ENCODE measurements around the gene PAX7.

The PAX7 gene

DNA sequence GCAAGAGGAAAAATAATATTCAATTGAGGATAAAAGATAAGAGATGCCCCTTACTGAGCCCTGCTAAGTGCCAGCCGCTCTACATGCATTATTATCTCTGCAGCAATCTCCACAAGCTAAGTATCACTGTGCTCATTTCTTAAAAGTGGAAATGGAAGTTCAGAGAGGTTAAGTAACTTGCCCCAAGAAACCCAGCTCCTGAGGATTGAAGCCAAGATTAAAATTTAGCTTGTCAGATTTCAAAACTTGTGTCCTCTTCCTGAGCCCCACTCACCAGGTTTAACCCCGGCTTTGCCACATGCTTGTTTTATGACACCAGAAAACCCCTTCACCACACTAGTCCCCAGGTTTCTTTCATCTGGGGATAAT is 11.2 kb upstream of the PAX7 start:
- no peak for DNase-seq

GRCh38 chr1:18628511-18628910 is 2.1 kb upstream of the PAX7 start:
- DNase-seq: no peak

GRCh38 chr1:18629659-18630510 is 761 bp upstream of the PAX7 start:
- no peak for DNase-seq

DNA sequence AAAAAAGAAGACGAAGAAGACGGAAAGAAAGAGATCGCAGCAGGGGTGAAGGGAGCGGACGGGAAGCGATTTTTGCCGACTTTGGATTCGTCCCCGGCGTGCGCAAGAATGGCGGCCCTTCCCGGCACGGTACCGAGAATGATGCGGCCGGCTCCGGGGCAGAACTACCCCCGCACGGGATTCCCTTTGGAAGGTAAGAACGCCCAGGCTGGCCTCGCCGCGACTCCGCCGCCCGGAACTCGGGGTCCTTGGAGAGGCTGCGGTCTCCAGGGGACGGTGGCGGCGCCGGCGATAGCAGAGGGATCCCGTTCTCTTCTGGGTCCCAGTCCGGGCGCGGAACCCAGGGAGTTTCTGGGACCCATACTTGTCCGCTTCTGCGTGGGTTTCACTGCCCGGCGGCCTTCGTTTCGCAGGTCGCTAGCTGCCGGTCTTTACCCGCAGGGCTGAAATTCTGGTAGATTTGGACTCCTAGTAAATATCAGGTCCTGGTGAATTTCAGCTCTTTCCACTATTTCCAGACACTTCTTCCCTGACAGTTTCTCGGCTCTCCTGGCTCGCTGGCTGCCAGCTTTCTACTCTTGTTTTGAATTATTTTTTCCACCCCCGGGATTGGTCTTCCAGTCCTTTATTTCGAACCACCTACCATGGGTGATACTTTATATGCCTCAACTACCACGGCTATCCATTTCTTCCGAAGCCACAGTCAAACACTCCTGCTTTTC is 1.0 kb downstream of the PAX7 start:
- DNase-seq: no peak

- no peak for DNase-seq
Measured at GRCh38 chr1:18632218-18632588, 1.6 kb downstream of the PAX7 start.

DNA sequence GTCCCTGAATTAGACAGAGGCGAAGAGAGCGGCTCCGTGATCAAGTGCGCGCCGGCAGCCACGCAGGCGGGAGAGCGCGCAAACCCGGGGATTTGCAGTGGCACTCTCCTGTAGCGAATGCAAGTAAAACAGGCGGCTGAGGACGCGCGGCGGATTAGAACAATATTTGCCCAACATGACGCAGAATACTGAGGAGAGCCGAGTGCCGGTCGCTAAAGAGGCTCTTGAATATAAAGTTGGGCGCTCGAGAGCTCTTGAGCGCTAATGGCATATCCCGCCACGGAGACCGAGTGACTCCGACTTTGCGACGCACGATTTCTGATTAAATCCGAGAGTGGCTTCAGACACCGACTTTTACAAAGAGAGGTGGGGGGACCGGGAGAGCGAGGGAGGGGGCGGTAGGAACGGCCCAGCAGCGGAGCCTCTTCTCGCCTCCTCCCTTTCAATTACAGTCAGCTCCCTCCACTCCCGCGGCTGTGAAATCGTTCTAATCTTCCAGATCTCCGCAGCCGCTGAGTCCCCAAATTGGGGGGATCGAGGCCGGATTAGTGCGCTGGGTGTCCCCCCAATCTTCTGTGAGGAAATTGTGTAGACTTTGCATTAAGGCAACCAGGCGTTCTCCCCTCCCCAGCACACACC is 2.3 kb downstream of the PAX7 start:
- no peak for DNase-seq

DNA sequence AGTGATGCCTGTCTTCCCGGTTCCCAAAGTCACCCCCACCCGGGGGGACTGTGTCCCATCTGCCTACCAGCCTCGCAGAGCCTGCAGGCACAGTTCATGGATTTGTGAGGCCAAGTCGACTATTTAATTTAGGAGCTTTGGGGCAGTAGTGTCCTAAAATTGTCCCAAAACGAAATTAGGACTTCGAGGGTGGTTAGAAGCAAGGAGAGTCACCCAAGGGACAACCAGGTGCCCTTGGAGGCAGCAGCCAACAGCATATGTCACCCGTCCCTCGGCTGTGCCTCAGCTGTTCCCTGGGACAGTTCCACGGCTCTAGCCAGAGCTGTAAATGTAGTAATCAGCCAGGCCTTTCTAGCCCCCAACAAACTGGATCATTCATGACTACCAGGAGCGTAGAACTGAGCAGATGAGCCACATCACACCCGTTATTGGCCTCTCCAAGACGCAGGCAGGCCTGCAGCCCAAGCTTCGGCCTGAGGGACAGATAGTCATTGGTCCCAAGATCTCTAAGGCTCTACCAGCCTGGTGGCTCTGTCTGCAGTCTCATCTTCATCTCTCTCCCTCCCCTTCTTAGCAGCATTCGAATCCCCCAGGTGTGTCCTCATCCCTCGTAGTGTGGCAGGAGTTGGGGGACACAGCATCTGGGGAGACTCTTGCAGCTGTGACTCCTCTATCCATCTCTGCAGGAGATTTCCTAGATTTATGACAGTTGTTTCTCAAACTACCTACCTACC is 2.9 kb downstream of the PAX7 start:
- no peak for DNase-seq

- DNase-seq: no peak
Measured at GRCh38 chr1:18634276-18634675, 3.6 kb downstream of the PAX7 start.

DNA sequence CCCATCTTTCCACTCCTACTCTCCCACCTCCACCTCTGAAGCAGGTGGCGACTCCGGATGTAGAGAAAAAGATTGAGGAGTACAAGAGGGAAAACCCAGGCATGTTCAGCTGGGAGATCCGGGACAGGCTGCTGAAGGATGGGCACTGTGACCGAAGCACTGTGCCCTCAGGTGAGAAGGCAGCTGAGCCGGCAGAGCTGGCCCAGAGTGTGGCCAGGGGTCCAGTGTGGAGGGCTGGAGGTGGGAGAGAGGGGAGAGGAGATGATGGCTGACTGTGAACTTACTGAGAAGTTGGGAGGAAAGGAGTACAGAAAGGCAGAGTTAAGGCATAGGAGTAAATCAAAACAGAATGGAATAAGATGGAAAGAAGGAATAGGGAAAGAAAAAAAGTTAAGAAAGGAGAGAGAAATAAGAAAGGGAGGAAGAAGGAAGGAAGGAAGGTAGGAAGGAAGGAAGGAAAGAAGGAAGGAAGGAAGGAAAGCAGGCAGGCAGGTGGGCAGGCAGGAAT is 4.5 kb downstream of the PAX7 start:
- DNase-seq: no peak

GRCh38 chr1:18635891-18636595 is 5.4 kb downstream of the PAX7 start:
- DNase-seq: no peak

DNA sequence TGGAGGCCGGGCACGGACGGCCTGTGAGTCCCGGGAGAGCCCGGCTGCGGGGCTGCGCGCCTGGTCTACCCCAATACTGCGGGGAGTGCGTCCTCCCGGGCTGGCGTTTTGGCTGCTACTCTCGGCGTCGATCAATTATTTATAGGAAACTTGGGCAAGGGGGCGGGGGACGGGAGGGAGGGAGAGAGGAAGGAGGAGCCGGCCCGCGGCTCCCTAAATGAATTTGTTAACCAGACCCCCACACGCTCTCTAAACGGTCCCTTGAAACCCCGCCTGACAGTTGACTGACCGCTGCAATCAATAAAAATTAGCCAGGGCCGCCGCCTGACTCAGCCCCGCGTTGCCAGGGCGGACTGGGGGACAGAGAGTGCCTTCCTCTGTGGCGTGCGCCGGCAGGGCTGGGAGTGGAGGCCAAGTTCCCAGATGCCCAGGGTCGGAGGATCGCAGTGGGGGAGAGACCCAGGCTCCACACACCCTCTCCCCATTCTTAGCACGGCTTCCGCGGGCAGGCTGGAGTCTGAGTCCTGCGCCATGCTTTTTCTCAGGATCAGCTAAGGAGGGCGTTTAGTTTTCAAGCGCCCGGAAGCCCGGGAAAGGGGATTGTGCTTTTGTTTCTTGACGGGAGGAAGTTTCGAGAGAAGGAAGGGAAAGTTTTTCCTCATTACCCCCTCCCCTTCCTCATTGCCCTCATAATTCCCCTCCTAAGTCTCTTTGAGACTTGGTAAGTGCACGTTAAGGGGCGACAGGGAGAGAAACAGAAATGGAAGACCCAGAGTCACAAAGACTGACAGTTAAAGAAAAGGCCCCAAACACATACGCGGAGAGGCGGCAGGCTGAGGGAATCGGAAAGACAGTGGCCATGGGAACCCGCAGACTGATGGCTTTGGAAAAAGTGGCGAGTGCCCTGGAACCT is 6.2 kb downstream of the PAX7 start:
- no peak for DNase-seq

DNA sequence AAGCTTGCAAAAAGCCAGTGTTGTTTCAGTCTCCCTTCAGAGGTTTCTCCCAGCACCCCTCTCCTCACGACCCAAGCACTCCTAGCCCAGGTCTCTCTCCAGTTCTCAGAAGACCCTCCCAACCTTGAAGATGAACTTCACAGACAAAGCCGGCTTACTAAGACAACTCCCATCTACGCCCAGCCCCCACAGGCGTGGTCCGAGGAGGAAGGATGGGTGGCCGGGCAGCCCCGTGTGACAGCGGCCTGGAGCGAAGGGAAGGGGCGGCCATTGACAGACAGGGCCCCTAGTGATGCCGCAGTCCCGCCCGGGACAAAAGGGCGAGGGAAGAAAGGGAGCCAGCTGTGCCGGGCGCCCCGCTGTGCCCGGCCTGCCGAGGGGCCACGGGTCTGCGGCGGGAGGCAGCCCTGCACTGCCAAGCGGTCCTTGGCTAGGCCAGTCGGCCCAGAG is 6.9 kb downstream of the PAX7 start:
- no peak for DNase-seq

DNA sequence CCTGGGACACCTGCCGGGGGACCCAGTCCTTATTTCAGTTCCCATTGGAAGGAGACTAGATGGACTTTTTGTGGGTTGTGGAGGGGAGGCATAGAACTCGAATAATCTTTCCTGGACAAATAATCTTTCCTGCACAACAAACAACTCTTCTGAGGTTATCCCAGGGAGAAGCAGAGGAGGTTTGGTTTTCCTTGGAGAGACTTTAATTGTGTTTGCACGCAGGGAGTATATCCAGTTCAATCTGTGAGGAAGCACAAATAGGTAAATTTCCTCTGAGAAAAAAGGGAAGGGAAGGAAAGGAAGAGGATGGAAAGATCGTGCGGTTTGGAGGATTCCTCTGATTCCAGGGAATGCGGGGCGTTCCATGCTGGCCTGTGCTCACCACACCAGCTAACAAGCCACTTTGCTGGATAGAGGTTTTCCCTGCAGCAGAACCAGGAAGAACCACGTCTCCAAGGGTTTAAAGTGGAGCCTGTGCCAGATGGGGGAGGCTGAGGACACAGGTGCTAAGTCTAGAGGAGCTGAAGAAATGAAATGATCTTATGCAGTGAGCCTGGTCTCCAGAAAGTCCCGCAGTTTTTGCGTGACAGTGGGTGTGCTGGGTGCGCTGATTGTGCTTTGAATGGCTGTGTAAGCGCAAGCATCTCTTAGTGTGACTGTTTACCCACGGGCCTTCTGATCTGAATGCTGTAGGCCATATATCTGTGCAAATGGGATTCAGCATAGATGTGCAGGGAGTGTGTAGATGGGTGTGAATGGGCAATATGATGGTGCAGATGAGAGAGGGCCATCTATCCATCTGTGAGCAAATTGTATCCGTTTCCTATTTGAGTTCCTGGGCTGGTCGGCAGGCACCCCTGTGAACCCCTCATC is 7.6 kb downstream of the PAX7 start:
- no peak for DNase-seq

DNA sequence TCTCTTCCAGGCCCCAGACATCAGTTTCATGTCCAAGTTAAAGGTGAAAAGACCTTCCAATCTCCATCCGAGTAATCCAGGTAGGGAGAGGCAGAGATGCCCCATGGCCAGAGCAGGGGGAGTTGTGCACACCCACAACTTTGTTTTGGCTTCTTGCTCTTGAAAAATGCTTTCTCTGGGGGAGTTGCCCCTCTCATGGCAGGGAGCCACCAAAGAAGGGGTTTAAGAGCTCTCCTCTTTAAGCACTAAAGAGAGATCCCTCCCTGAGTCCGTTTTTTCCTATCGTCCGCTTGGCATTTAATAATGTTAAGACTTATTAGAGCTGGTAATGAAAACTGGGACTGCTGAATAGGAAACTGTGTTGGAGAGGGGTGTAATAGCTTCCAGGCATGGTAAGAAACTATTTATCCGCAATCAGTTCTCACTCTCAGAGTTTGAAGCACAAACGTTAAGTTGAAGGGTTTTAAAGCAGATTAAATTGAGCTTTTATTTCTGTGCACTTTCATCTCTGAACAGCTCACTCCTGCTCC is 8.3 kb downstream of the PAX7 start:
- DNase-seq: no peak

GRCh38 chr1:18639368-18640055 is 8.9 kb downstream of the PAX7 start:
- DNase-seq: no peak

- no peak for DNase-seq
Measured at GRCh38 chr1:18640228-18641004, 9.8 kb downstream of the PAX7 start.

- no peak for DNase-seq
Measured at GRCh38 chr1:18641005-18641941, 10.6 kb downstream of the PAX7 start.

Measured in CD4-positive, alpha-beta T cell treated with Interleukin-15 for 1 hour (primary cell).